Calu3 (cell line): ENCODE data around the gene RERE. TPM values are rescaled to one million over a fixed set of nuclear protein-coding genes. Genes with fewer than 3 reads are reported as not detected.

Experiments used
- BruUV-seq: library from RNA; stranded (reverse); fragments of 400-500 nt; replicated peaks from 2 replicates; lab custom pipeline; 2021; lab: Mats Ljungman, UMichigan
- CTCF ChIA-PET: fragments of 300-600 bp; sonication (Branson Sonifier 250); formaldehyde crosslinking; loops from one replicate; lab custom pipeline; 2022; ENCODE audit warnings: antibody characterized with exemption; lab: Charles Lee
- DNase-seq: peaks from one replicate; pipeline ENCODE4 v3.0.0; 2022
- H3K27ac Mint-ChIP-seq: one replicate; pipeline ENCODE4 v1.8.0; 2022; ENCODE audit warnings: mixed read lengths; ENCODE audit not compliant: unreplicated experiment
- H3K27me3 Mint-ChIP-seq: one replicate; pipeline ENCODE4 v1.8.0; 2022; ENCODE audit warnings: mixed read lengths; ENCODE audit not compliant: unreplicated experiment
- H3K36me3 Mint-ChIP-seq: one replicate; pipeline ENCODE4 v1.8.0; 2022; ENCODE audit warnings: mild to moderate bottlenecking, moderate library complexity, mixed read lengths; ENCODE audit not compliant: insufficient read depth, unreplicated experiment
- H3K4me1 Mint-ChIP-seq: one replicate; pipeline ENCODE4 v1.8.0; 2022; ENCODE audit warnings: mild to moderate bottlenecking, low read depth, mixed read lengths; ENCODE audit not compliant: unreplicated experiment
- H3K4me3 Mint-ChIP-seq: one replicate; pipeline ENCODE4 v1.8.0; 2022; ENCODE audit warnings: mild to moderate bottlenecking, low read depth, moderate library complexity, mixed read lengths; ENCODE audit not compliant: unreplicated experiment
- H3K9me3 Mint-ChIP-seq: one replicate; pipeline ENCODE4 v1.8.0; 2022; ENCODE audit warnings: low read depth, mixed read lengths; ENCODE audit not compliant: unreplicated experiment
- intact Hi-C: fragments of 100-400 bp; cut with micrococcal nuclease; formaldehyde crosslinking; loops from one replicate; pipeline ENCODE4 v1.10.0; 2022; ENCODE audit not compliant: unreplicated experiment
- total RNA-seq: library from RNA; stranded (reverse); gene quantifications from 2 replicates; pipeline ENCODE4 v1.2.3, GENCODE V29; 2022
- TF ChIP-seq, protein P1 (sequence below): fragments of 200-600 bp; IDR thresholded peaks from one replicate; pipeline ENCODE4 v1.8.0; 2022; ENCODE audit warnings: antibody characterized with exemption; ENCODE audit not compliant: unreplicated experiment

The RERE gene
- total RNA-seq, 1 experiment from 2014 or later, result 45.9 TPM

DNA sequence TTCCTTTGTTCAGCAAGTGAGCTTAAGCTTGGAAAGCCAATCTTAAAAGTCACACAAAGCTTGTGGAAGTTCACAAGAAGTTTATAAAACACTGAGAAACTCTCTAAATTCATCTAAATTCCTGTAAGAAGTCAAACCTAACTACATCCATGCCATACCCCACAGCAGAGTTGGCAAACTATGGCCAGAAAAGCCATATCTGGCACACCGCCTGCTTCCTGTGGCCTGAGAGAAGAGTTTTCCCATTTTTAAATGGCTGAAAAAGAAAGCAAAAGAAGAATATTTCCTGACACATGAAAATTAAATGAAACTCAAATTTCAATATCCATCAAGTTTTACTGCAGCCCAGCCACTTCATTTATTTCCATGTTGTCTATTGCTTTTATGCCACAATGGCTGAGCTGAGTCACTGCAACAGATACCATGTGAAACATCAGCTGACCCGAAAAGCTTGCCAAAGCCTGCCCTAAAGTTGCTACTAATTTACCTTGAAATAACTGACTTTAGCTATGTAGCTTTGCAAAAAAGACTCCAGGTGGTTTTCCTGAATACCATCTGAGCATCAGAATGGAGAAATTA lies 262.4 kb downstream of the RERE start:
- Mint-ChIP-seq H3K27me3 (no peaks in the 10 kb centered on the region), H3K27ac (no peak overlapping the region), H3K9me3 (no peaks in the 10 kb centered on the region), H3K4me1 (peaks cover 17% of the 10 kb centered on the region), H3K36me3 (peaks cover 8% of the 10 kb centered on the region), H3K4me3 (no peak overlapping the region)
- intact Hi-C loops, result no loop called here
- CTCF ChIA-PET, result no interaction called here
- TF ChIP-seq, protein P1, sequence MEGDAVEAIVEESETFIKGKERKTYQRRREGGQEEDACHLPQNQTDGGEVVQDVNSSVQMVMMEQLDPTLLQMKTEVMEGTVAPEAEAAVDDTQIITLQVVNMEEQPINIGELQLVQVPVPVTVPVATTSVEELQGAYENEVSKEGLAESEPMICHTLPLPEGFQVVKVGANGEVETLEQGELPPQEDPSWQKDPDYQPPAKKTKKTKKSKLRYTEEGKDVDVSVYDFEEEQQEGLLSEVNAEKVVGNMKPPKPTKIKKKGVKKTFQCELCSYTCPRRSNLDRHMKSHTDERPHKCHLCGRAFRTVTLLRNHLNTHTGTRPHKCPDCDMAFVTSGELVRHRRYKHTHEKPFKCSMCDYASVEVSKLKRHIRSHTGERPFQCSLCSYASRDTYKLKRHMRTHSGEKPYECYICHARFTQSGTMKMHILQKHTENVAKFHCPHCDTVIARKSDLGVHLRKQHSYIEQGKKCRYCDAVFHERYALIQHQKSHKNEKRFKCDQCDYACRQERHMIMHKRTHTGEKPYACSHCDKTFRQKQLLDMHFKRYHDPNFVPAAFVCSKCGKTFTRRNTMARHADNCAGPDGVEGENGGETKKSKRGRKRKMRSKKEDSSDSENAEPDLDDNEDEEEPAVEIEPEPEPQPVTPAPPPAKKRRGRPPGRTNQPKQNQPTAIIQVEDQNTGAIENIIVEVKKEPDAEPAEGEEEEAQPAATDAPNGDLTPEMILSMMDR, result no peak
- no peak for DNase-seq
- BruUV-seq, result no TSS peak

DNA sequence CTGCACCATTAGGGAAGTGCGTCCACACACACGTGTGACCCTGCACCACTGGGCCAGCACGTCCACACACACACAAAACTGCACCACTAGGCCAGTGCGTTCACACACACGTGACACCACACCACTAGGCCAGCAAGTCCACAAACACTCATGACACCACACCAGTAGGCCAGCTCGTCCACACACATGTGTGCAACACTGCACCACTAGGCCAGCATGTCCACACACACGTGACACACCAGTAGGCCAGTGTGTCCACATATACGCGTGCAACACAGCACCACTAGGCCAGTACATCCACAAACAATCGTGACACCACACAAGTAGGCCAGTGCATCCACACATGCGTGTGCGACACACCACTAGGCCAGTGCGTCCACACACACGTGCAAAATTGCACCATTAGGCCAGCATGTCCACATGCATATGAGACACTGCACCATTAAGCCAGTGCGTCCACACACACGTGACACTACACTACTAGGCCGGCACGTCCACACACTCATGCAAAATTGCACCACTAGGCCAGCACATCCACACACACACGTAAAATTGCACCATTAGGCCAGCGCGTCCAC lies 264.5 kb downstream of the RERE start:
- Mint-ChIP-seq H3K27ac (no peak overlapping the region), H3K4me1 (peaks cover 17% of the 10 kb centered on the region), H3K27me3 (no peaks in the 10 kb centered on the region), H3K9me3 (no peaks in the 10 kb centered on the region), H3K4me3 (no peak overlapping the region), H3K36me3 (peaks cover 8% of the 10 kb centered on the region)
- no peak for DNase-seq
- CTCF ChIA-PET, result no interaction called here
- no TSS peak for BruUV-seq
- TF ChIP-seq, protein P1, result no peak
- intact Hi-C loops, result no loop called here

DNA sequence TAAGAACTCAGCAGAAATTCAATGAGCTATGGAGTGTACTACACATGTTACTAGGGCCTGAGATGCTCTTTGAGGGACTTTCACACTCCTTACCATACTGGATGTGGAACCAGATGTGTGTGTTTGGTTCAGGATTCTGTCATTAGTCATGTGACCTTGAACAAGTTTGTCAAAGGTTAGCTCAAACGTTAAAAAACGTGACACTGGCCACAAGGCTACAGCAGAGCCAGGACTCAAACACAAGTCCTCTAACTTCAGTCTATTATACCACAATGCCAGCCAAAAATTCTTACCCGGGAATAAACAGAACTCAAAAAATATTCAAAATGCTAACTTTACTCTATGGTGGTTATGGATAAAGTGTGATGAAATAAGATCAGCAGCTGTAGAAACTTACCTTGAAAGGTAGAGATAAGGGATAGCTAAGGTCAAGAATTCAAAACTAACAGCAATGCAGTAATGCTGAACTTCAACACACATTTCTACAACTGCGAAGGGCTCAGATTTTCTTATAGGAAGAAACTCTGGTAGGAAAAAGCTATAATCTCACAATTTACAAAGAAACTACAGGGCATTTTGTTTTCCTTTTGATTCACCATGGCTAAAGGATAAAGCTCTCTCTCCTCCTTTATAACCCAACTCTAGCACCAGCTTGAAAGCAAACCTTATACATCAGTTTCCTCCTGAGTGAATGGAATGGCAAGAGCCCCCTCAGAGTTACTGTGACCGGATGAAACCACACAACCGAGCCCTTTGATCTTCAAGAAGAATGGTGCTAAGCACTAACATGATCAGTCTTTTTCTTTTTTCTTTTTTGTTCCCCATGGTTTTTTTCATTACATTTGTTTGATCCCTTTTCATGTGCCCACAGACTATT lies 265.6 kb downstream of the RERE start:
- DNase-seq, result no peak
- no peak overlapping the region for H3K4me3 Mint-ChIP-seq

DNA sequence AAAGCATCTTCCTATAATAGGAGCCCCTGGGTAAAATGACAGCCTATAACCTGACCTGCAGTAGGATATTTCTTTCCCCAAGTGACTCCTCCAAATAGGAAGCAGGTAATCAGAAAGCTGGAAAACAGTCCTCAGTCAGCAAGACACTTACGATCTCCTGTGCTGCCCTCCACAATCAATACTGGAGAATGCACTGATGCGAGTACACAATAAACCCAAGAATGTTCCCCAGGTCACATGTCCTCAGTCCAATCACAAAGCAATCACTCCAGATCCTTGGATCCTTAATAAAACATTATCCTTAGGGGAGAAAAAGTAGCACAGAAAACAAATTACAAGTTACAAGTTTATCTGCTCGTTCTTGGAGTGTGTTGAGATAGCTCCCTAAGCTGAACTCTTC lies 266.4 kb downstream of the RERE start:
- CTCF ChIA-PET, result no interaction called here
- H3K9me3 Mint-ChIP-seq, result no peaks in the 10 kb centered on the region
- TF ChIP-seq, protein P1, result no peak
- no peaks in the 10 kb centered on the region for H3K27me3 Mint-ChIP-seq
- peaks cover 8% of the 10 kb centered on the region for H3K36me3 Mint-ChIP-seq
- peaks cover 17% of the 10 kb centered on the region for H3K4me1 Mint-ChIP-seq
- DNase-seq, result no peak
- intact Hi-C loops, result no loop called here
- H3K4me3 Mint-ChIP-seq, result no peak overlapping the region
- no peak overlapping the region for H3K27ac Mint-ChIP-seq
- no TSS peak for BruUV-seq

More for the DNA sequence above, 265.6 kb downstream of the RERE start:
- TF ChIP-seq, protein P1, result no peak
- H3K27me3 Mint-ChIP-seq, result no peaks in the 10 kb centered on the region
- no peak overlapping the region for H3K27ac Mint-ChIP-seq
- BruUV-seq, result no TSS peak
- H3K4me1 Mint-ChIP-seq, result peaks cover 17% of the 10 kb centered on the region
- CTCF ChIA-PET, result no interaction called here
- intact Hi-C loops, result no loop called here
- peaks cover 8% of the 10 kb centered on the region for H3K36me3 Mint-ChIP-seq
- no peaks in the 10 kb centered on the region for H3K9me3 Mint-ChIP-seq
